GM08714 (cell line): ENCODE measurements around the gene HOXA5.
A peak's percentile ranks its signal among the peaks of the same experiment; 100 is the strongest.

Experiments used
- H3K4me3 ChIP-seq: fragments of 200-500 bp; sonication (Bioruptor generic); 2 replicates; pipeline ENCODE4 v1.5.1; 2014; ENCODE audit warnings: mild to moderate bottlenecking, low read length, inconsistent platforms
- ZNF274 ChIP-seq: IDR thresholded peaks from 2 replicates; pipeline ENCODE4 v1.6.1; 2012; ENCODE audit warnings: mild to moderate bottlenecking, low read depth, low read length

The HOXA5 gene

DNA sequence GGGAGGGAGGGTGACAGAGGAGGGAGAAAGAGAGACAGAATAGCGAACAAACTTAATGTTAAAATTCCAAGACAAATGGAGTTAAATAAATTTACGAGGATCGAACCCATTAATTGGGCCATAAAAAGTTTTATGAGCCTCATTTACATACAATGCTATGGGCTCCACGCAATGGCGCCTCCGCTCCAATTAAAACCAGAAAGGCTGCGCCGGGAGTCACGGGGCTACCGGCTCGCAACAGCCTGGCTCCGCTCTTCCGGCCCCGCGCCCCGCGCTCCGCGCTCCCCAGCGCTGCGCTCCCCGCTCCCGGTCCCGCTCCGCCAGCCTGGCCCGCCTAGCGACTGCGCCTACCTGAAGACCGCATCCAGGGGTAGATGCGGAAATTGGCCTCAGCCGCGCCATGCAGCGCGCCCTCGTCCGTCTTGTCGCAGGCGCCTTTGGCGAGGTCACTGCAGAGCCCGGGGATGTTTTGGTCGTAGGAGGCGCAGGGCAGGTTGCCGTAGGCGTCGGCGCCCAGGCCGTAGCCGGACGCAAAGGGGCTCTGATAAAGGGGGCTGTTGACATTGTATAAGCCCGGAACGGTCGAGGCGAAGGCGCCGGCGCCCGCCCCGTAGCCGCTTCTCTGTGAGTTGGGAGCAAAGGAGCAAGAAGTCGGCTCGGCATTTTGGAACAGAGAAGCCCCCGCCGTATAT is 12.5 kb upstream of the HOXA5 start:
- H3K4me3 ChIP-seq, result peak overlapping the region; percentile 47
- TF ChIP-seq ZNF274, result no peak

DNA sequence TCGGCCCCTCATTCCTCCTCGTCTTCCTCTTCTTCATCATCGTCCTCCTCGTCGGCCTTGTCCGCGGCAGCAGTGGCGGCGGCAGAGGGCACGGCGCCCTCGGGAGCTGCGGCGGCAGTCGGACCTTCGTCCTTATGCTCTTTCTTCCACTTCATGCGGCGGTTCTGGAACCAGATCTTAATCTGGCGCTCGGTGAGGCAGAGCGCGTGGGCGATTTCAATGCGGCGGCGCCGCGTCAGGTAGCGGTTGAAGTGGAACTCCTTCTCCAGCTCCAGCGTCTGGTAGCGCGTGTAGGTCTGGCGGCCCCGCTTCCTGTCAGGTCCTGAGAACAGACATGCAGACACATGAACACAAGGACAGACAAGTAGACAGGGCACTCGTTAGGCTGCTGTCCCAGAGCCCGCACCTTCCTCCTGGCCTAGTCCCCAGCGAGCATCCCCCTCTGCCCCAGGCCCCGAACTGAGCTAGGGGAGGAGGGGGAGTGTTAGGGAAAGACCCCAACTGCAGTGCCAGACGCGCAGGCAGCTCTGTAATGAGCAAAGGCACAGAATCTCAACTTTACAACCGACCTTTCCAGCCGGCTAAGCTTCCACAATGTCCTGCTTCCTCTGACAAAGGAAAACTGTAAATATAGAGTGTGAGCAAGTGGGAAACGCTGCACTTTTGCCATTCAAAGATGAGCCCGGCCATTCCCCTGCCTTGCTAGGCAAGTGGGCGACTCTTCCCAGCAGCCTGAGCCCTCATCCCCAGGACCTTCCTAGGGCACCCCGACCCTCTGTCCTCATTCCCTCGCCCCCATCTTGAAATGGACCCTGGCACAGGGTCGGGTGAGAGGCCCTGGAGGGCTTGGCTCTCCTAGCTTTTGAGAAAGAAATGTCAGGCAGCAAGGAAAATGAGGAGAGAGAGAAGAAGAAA is 11.7 kb upstream of the HOXA5 start:
- H3K4me3 ChIP-seq, result no peak overlapping the region; the same call in 1 of the 2 replicates

DNA sequence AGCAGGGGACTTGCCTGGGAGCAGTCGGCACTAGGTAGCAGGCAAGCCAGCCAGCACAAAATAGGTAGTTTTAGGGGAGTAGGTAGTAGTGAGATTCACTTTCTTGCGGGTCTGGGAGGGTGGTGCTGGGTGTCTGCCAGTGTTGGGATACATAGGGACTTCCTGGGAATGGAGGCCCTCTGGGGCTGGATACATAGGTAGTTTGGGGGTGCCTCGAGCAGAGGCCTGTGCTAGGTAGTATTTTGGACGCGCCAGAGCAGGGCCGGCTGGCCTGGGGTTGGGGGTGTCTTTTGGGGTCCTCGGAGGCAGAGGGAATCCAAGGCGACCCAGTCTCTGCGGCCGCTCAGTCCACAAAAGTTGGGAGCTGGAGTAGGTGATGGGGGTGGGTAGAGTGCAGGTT is 10.9 kb upstream of the HOXA5 start:
- TF ChIP-seq ZNF274, result no peak
- H3K4me3 ChIP-seq, result no peak overlapping the region

More for the DNA sequence above, 11.7 kb upstream of the HOXA5 start:
- TF ChIP-seq ZNF274, result no peak

DNA sequence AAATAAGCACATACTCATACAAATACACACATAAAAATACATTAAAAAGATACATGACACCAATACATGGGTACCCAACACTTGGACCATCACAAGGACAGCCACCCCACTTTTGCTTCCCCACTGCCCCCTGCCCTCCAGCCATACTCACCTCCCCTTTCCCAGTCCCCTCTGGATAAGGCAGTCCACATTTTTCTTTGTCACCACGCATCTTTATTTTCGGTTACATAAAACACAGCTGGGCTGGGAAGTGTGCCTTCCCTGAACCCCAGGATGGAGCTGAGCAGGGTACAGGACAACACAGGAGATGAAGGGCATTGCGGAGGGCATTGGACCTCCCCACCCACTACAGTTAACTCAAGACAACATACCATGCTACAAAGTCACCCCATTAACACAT is 10.0 kb upstream of the HOXA5 start:
- no peak overlapping the region for H3K4me3 ChIP-seq
- TF ChIP-seq ZNF274, result no peak

DNA sequence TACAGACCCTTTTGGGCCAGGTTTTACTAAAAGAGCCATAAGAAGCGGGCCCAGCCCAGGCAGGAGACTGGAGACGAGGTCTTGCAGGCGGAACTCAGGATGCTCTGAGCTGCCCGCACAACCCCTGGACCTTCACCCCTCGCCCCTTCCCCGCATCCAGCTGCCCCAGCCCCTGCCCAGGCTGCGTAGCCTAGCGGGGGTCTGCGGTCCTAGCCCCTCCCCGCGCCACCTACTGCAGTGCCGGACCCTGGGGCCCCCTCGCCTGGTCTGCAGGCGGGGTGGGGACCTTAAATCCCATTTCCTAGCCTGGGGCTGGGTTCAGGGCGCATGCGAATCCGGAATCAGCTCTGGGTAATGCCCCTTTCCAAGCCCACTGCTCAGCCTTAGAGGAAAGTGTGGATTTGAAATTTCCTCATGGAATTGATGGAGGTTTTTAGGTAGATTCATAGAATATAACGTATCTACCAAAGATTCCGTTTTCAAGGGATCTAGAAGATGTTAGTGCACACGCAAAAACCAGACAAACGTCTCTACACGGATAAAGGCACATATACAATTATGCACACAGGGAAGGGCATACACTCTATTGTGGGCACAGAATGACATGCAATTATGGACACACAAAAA is 9.4 kb upstream of the HOXA5 start:
- H3K4me3 ChIP-seq, result no peak overlapping the region
- TF ChIP-seq ZNF274, result no peak

DNA sequence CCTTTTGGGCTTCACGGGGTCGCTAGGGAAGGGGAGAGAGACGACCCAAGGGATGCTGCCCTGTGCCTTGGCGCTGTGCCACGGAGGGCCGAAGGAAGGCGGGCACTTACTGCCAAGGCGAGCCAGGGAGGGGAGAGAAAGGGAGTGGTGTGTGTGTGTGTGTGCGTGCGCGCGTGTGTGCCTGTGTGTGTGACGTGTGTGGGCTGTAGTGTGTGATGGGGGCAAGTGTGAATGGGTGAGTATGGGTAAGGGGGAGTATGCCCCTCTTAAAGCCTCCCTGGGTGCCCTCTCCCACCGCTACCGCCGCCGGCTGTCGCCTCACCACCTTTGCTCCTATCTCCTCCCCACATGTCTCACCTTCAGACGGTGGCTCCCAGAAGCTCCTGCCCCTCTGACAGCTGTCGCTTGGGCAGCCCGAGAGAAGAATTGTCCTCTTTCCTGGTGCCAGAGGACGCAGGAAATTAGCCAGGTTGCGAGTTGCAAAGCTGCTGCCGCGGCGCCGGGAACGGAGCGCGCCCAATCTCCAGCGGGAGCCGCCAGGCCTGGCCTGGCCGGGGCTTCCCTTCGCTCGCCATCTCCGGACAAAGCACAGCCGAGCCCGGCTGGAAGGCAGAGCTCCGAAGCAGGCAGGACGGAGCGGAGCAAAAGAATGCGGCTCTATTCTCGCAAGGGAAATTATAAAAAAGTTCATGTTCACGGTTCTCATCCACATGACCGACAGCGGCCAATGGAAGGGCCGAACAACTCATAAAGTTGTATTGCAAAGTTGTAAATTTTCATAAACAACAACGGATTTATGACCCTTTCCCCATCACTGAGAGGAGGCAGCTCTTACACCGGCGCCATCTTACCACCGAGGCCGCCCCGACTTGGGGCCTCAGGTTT is 8.7 kb upstream of the HOXA5 start, which contains the start of gene HOXA3:
HOXA3 (minus strand) TSS at position 653 of the 885 bp plus-strand sequence. CDS start 41,943 bp downstream, outside the sequence.
- no peak for TF ChIP-seq ZNF274
- no peak within 1 kb of the TSS; the same call in 1 of the 2 replicates for H3K4me3 ChIP-seq

DNA sequence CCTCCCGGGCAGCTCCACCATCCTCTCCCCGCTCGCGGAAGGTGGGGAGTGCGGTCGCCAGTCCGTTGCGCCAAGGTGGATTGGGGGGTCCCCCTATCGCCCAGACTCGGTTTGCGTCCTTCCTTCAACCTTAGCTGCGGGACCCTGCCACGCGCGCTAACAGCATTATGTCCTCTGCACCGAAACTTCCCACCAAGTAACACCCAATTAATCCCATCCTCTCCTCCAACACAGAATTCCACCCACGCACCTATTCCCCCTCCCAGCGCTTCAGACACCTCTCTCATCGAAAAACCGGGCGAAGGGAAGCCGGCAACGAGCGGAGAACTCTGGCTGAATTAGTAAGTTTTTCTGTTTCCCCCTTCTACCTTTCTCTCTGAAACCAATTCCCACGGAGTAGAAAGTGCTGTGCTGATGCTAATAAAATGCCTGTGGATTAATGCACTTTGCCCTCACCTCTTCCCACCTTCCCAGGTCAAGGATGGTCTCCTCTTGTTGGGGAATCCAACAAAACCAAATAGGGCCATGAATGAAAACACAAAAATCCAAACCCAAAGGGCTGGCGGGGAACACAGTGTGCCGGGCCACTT is 8.0 kb upstream of the HOXA5 start:
- H3K4me3 ChIP-seq, result peak overlapping the region; percentile 37; the same call in 1 of the 2 replicates
- no peak for TF ChIP-seq ZNF274

DNA sequence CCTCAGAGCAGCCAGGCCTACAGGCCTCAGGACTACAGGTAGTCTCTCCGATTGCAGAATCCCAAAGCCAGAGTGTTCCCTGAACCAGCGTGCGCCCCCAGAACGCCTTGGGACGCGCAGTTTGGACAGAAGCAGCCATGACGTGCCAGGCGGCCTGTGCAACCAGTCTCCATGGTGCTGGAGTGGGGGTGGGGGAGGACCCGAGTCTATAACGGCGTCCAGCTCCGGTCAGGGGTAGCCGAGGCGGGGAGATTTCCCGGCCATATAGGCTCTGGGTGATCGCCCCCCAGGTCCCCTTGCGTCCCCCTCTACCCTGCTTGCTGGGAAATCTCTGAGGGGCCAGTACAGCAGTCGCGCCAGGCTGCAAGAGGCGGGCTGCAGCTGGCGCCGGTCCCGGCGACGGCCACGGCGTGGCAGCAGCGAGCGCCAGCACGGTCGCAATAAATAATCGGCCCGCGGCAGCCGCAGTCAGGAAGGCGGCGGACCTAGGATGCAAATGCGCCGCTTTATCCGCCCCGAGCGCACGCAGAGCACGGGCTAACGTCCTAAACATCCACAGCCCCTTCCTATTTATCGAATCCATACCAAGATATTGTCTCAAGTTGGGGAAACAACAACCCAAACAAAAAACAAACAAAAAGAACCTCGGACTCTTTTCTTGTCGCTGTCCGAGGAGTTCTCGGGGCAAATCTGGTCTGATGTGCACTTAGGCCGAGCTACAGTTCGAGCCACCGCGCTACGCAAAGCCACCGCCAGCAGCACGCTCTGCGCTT is 7.3 kb upstream of the HOXA5 start:
- no peak for TF ChIP-seq ZNF274
- H3K4me3 ChIP-seq, result peak overlapping the region; percentile 37

DNA sequence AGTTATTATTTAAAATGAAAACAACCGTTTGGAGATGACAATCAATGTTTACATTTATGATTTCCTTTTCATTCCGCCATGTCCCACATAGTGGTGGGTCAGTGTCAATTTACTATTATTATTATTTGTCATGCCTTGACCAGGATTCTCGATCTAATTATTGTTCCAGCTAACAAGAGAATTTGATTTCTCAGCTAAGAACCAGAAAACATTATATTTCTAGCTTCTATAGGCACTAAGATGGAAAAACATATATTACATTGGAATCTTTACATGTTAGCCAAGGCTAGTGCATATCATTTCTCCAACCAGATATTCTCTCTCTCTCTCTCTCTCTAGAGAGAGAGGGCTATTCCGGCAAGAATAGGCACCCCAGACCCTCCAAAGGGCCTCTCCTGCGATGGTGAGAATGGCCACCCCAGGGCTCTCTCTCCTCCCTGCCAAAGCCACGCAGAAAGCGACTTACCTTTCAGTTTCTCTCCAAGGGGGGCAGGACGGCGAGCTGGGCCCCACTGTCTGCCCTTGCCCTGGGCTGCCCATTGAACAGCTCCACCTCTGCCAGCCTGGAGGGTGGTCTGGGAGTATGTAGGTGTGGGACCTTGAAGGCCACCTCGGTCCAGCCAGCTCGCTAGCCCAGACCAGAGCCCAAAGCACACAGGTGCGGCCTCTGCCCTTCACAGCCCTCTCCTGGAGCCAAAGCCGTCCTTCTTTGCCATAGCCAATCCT is 6.5 kb upstream of the HOXA5 start:
- no peak for TF ChIP-seq ZNF274
- H3K4me3 ChIP-seq, result peak overlapping the region; percentile 8

DNA sequence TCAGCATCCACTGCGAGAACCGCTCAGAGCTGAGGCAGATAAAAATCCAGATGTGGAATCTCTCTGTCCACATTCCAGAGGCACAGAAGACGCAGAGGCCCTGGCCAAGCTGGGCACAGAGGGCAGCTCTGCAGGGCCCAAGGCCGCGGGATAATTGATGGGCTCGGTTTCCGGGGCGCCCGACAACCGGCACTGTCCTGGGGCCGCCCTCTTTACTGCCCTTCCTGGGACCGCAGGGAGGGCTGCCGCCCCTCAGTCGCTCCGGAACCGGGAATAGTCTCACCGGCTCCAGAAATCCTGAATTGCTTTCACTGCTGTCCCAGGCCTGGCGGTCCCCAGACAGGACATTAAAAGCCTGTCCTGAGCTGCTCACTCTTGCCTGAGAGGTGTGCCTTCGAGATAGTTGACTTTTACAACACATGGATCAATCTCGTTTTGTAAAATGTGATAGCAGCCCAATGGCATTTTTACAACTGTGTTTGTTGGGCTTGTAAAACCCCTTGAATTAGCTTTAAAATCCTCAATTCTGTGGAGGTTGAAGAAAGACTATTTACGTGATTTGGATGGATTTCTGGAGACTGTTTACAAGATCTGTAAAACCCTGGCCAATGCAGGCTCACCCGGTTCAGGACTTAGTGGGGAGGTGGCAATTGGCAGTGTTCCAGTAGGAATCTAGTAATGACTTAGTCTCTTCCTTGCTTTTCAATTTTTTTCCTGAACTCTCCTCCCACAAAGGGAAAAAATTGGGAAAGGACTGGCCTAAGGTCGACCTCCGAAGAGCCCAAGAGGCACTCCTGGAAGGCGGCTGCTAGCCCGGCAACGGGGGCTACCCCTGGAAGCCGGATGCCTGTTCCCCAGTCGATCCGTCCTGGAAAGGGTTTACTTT is 5.5 kb upstream of the HOXA5 start:
- no peak overlapping the region; the same call in 1 of the 2 replicates for H3K4me3 ChIP-seq
- no peak for TF ChIP-seq ZNF274
